Osteoblast (primary cell): ENCODE data around the gene MEGF10. TPM values are rescaled to one million over a fixed set of nuclear protein-coding genes. Genes with fewer than 3 reads are reported as not detected.

Experiments
- DNase-seq: peaks from one replicate; pipeline ENCODE4 v3.0.0; 2011; ENCODE audit warnings: low spot score, mixed read lengths; ENCODE audit not compliant: insufficient read length; ENCODE audit errors: missing footprints
- H2AFZ ChIP-seq: 2 replicates; pipeline ENCODE4 v1.6.0; 2011; ENCODE audit warnings: mild to moderate bottlenecking, low read length
- H3K27ac ChIP-seq: 2 replicates; pipeline ENCODE4 v1.5.1; 2011; ENCODE audit warnings: mild to moderate bottlenecking, low read depth, low read length, moderate library complexity
- H3K27me3 ChIP-seq: 2 replicates; pipeline ENCODE4 v1.6.0; 2012; ENCODE audit warnings: mild to moderate bottlenecking, control low read depth, inconsistent platforms, low read length, moderate library complexity; ENCODE audit not compliant: insufficient read depth
- H3K36me3 ChIP-seq: 2 replicates; pipeline ENCODE4 v1.5.1; 2011; ENCODE audit warnings: mild to moderate bottlenecking, low read length, control low read depth, moderate library complexity; ENCODE audit not compliant: insufficient read depth
- H3K4me1 ChIP-seq: 2 replicates; pipeline ENCODE4 v1.5.1; 2011; ENCODE audit warnings: mild to moderate bottlenecking, low read length, control low read depth, moderate library complexity; ENCODE audit not compliant: insufficient read depth
- H3K4me2 ChIP-seq: 2 replicates; pipeline ENCODE4 v1.6.0; 2011; ENCODE audit warnings: mild to moderate bottlenecking, low read length; ENCODE audit not compliant: insufficient read depth
- H3K4me3 ChIP-seq: fragments of 200-600 bp; sonication (generic); 3 replicates; pipeline ENCODE4 v1.5.1; 2012; ENCODE audit warnings: mild to moderate bottlenecking, low read length, inconsistent platforms; ENCODE audit not compliant: insufficient read depth
- H3K79me2 ChIP-seq: 2 replicates; pipeline ENCODE4 v1.6.0; 2012; ENCODE audit warnings: mild to moderate bottlenecking, low read length, control low read depth, inconsistent platforms; ENCODE audit not compliant: insufficient read depth
- H3K9me3 ChIP-seq: 2 replicates; pipeline ENCODE4 v1.5.1; 2011; ENCODE audit warnings: low read depth, low read length, control low read depth
- H4K20me1 ChIP-seq: 2 replicates; pipeline ENCODE4 v1.6.0; 2012; ENCODE audit warnings: mild to moderate bottlenecking, low read length, control low read depth; ENCODE audit not compliant: insufficient read depth
- total RNA-seq: library from RNA; depleted of rRNA; stranded (reverse); fragments of >200 nt; gene quantifications from 2 replicates; pipeline ENCODE4 v1.2.3, GENCODE V29; 2012
- TF ChIP-seq, protein P1 (sequence below): IDR thresholded peaks from 2 replicates; pipeline ENCODE4 v1.5.1; 2011; ENCODE audit warnings: mild to moderate bottlenecking, low read depth, low read length, moderate library complexity; ENCODE audit errors: extremely low read depth

Gene MEGF10
- total RNA-seq, 1 donor, result 1.4 TPM

DNA sequence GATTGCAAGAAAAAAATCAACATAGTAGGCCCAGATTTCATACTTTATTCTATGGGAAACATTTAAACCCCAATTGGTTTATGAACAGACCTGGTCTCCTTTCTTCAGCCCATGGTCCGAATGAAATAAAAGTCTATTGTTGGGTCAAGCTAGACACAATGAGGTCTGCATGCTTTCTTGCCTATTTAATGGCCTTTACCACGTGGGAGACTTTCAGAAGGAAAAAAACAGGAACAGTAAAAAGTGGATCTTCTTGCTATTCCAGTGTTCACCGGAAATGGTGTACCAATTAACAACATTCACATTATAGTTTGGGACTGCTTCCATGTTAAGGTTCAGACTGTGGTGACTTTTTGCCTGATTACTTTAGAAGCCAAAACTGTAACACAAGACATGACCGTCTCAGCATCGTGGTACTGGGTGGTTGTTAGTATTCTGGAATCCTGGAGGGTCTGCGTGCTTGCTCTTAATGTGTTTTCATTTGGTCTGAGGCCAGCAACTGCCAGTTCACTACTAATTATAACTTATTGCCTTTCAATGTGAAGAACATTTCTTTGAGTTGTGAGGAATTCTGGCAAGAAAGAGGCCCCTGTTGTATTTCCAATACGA, 141.5 kb downstream of the MEGF10 start:
- H3K27ac ChIP-seq, result no peak overlapping the region
- no peak overlapping the region for H3K4me3 ChIP-seq
- H3K4me1 ChIP-seq, result no peaks in the 10 kb centered on the region
- H3K36me3 ChIP-seq, result no peaks in the 10 kb centered on the region
- DNase-seq, result no peak
- H3K27me3 ChIP-seq, result no peaks in the 10 kb centered on the region
- H2AFZ ChIP-seq, result no peak overlapping the region
- TF ChIP-seq, protein P1, sequence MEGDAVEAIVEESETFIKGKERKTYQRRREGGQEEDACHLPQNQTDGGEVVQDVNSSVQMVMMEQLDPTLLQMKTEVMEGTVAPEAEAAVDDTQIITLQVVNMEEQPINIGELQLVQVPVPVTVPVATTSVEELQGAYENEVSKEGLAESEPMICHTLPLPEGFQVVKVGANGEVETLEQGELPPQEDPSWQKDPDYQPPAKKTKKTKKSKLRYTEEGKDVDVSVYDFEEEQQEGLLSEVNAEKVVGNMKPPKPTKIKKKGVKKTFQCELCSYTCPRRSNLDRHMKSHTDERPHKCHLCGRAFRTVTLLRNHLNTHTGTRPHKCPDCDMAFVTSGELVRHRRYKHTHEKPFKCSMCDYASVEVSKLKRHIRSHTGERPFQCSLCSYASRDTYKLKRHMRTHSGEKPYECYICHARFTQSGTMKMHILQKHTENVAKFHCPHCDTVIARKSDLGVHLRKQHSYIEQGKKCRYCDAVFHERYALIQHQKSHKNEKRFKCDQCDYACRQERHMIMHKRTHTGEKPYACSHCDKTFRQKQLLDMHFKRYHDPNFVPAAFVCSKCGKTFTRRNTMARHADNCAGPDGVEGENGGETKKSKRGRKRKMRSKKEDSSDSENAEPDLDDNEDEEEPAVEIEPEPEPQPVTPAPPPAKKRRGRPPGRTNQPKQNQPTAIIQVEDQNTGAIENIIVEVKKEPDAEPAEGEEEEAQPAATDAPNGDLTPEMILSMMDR, result no peak
- no peaks in the 10 kb centered on the region for H4K20me1 ChIP-seq
- no peak overlapping the region for H3K4me2 ChIP-seq
- H3K9me3 ChIP-seq, result no peaks in the 10 kb centered on the region
- H3K79me2 ChIP-seq, result no peaks in the 10 kb centered on the region

DNA sequence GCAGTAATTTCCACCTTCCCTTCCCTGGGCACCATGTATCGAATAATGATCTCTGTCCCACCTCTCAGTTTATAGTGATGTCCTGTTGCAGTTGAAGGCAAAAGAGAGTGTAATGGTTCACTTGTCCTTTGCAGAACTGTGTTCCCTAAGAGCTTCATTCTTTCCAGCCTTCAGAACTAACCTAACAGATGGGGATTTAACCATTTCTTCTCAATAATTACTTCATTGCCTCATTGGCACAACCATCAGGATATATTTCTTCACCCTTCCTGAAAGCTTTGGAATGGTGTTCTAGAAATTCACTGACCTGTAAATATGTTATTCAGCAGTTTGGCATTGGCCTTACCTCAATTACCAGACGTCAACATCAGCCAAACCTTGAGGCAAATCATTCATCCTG, 142.9 kb downstream of the MEGF10 start:
- no peak overlapping the region for H3K4me2 ChIP-seq
- H3K79me2 ChIP-seq, result no peaks in the 10 kb centered on the region
- DNase-seq, result no peak
- H3K4me1 ChIP-seq, result no peaks in the 10 kb centered on the region
- H2AFZ ChIP-seq, result no peak overlapping the region
- no peaks in the 10 kb centered on the region for H3K27me3 ChIP-seq
- no peaks in the 10 kb centered on the region for H3K36me3 ChIP-seq
- no peak overlapping the region for H3K4me3 ChIP-seq
- TF ChIP-seq, protein P1, result no peak
- no peaks in the 10 kb centered on the region for H3K9me3 ChIP-seq
- H3K27ac ChIP-seq, result no peak overlapping the region
- H4K20me1 ChIP-seq, result no peaks in the 10 kb centered on the region

- H4K20me1 ChIP-seq, result no peaks in the 10 kb centered on the region
- no peak overlapping the region for H3K27ac ChIP-seq
- no peaks in the 10 kb centered on the region for H3K79me2 ChIP-seq
- no peak overlapping the region for H3K4me3 ChIP-seq
- TF ChIP-seq, protein P1, result no peak
- H3K27me3 ChIP-seq, result no peaks in the 10 kb centered on the region
- H3K4me1 ChIP-seq, result no peaks in the 10 kb centered on the region
- no peak overlapping the region for H2AFZ ChIP-seq
- H3K36me3 ChIP-seq, result no peaks in the 10 kb centered on the region
- DNase-seq, result no peak
- H3K4me2 ChIP-seq, result no peak overlapping the region
- H3K9me3 ChIP-seq, result no peaks in the 10 kb centered on the region
Observed at GRCh38 chr5:127434588-127434987, 144.0 kb downstream of the MEGF10 start.

DNA sequence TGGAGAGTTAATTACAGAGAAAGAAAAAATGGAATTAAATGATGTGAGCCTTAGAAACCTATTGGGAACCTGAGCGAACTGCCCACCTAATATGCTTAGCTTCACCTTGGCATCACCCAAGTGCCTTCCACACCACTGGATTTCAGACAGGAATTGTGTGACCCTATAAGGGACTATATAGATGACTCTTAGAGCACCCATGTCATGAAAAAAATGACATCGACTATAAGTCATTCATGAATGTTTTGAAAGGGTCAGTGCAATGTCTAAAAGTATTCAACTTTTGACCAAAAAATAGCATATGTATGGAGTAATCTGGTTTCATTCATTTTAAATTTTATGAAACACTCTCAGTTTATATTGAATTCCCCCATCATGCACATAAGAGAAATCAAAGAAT, 145.2 kb downstream of the MEGF10 start:
- no peak overlapping the region for H3K4me2 ChIP-seq
- DNase-seq, result peak; percentile 56
- H4K20me1 ChIP-seq, result no peaks in the 10 kb centered on the region
- no peak overlapping the region for H3K27ac ChIP-seq
- H3K4me3 ChIP-seq, result no peak overlapping the region
- TF ChIP-seq, protein P1, result no peak
- no peaks in the 10 kb centered on the region for H3K9me3 ChIP-seq
- H3K79me2 ChIP-seq, result no peaks in the 10 kb centered on the region
- no peak overlapping the region for H2AFZ ChIP-seq
- H3K27me3 ChIP-seq, result no peaks in the 10 kb centered on the region
- H3K36me3 ChIP-seq, result no peaks in the 10 kb centered on the region
- no peaks in the 10 kb centered on the region for H3K4me1 ChIP-seq
